Type B pancreatic cell (in vitro differentiated cells): ENCODE results near the gene DPP10. TPM values are rescaled to one million over a fixed set of nuclear protein-coding genes. Genes with fewer than 3 reads are reported as not detected.

ENCODE experiments used
- DNase-seq: peaks from one replicate; pipeline ENCODE4 v3.0.0; 2021; ENCODE audit warnings: mixed read lengths; ENCODE audit not compliant: unreplicated experiment; ENCODE audit errors: extremely low spot score
- H3K27ac Mint-ChIP-seq: 2 replicates; pipeline ENCODE4 v1.8.0; 2021; ENCODE audit warnings: mild to moderate bottlenecking, mixed read lengths
- H3K27me3 Mint-ChIP-seq: 2 replicates; pipeline ENCODE4 v1.8.0; 2021; ENCODE audit warnings: mixed read lengths
- H3K36me3 Mint-ChIP-seq: 2 replicates; pipeline ENCODE4 v1.8.0; 2021; ENCODE audit warnings: mixed read lengths
- H3K4me1 Mint-ChIP-seq: one replicate; pipeline ENCODE4 v1.8.0; 2021; ENCODE audit warnings: mixed read lengths; ENCODE audit not compliant: unreplicated experiment
- H3K4me3 Mint-ChIP-seq: 2 replicates; pipeline ENCODE4 v1.8.0; 2021; ENCODE audit warnings: mild to moderate bottlenecking, mixed read lengths
- H3K9me3 Mint-ChIP-seq: 2 replicates; pipeline ENCODE4 v1.8.0; 2021; ENCODE audit warnings: mixed read lengths
- total RNA-seq: library from RNA; stranded (reverse); gene quantifications from 2 replicates; pipeline ENCODE4 v1.2.1, GENCODE V29; 2021; ENCODE audit warnings: low replicate concordance
- TF ChIP-seq, protein P1 (sequence below): fragments of 200-600 bp; sonication (generic); conservative IDR thresholded peaks from 2 replicates; pipeline ENCODE4 v1.5.0; 2021; ENCODE audit warnings: antibody characterized with exemption, mild to moderate bottlenecking

DPP10 gene
- total RNA-seq, 1 donor from 2014 or later: 8.8 TPM

DNA sequence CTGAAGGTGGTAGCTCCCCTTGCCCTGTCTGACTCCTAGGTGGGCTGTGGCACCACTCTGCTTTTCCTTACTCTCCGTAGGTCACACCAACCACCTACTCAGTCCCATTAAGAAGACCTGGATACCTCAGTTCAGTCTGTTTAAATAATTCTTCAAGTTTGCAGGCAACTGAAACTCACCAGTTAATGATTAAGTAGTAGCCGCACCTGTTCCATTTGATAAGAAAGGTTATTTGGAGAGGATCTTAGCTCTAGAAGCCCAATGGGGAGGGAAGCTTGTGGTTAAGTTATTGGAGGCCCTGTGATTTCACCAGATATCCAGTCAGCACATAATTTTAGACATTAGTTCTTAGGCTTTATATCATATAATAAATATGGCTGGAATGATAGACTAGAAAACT lies 1193.0 kb downstream of the DPP10 start:
- H3K4me1 Mint-ChIP-seq: no peaks in the 10 kb centered on the region
- H3K27ac Mint-ChIP-seq: no peak overlapping the region
- no peaks in the 10 kb centered on the region for H3K36me3 Mint-ChIP-seq
- no peaks in the 10 kb centered on the region for H3K27me3 Mint-ChIP-seq
- H3K9me3 Mint-ChIP-seq: no peaks in the 10 kb centered on the region
- no peak for DNase-seq
- no peak overlapping the region for H3K4me3 Mint-ChIP-seq
- TF ChIP-seq, protein P1, sequence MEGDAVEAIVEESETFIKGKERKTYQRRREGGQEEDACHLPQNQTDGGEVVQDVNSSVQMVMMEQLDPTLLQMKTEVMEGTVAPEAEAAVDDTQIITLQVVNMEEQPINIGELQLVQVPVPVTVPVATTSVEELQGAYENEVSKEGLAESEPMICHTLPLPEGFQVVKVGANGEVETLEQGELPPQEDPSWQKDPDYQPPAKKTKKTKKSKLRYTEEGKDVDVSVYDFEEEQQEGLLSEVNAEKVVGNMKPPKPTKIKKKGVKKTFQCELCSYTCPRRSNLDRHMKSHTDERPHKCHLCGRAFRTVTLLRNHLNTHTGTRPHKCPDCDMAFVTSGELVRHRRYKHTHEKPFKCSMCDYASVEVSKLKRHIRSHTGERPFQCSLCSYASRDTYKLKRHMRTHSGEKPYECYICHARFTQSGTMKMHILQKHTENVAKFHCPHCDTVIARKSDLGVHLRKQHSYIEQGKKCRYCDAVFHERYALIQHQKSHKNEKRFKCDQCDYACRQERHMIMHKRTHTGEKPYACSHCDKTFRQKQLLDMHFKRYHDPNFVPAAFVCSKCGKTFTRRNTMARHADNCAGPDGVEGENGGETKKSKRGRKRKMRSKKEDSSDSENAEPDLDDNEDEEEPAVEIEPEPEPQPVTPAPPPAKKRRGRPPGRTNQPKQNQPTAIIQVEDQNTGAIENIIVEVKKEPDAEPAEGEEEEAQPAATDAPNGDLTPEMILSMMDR: no peak

DNA sequence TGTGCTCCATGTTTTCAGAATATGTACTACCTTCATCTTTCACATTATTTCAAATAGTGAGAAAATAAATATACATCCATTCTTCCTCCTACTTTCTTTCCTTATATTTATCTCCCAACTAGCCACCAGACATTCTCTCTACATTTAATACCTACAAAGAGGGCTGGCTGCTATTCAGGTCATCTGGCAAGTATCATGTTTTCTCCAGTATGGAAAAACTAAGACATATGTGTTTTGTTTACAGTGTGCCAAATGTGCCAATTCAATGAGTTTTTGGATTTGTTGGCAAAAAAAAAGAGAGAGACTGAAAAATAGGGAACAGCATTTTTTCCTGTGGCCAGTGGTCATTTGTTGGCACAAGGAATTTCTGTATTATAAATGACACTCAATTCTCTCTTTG lies 1207.3 kb downstream of the DPP10 start:
- Mint-ChIP-seq H3K4me1 (no peaks in the 10 kb centered on the region), H3K27me3 (peaks cover 3% of the 10 kb centered on the region), H3K4me3 (no peak overlapping the region), H3K27ac (no peak overlapping the region), H3K9me3 (no peaks in the 10 kb centered on the region), H3K36me3 (no peaks in the 10 kb centered on the region)
- TF ChIP-seq, protein P1: no peak
- no peak for DNase-seq

DNA sequence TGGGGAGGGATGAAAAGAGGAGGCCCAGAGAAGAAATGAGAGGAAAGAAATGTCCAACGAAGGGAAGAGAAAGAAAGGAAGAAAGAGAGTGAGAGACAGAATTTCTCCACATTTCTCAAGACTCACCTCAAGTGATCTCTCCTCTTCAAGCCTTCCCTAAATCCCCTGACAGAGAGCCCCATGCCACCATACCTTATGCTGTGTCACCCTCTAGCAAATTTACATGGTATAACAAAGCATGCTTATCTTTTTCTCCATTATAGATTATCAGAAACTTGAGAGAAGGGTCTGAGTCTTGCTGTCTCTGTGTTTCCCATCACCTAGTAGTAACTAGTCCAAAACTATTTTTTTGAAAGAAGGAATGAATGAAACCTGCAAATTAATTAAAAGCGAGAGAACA lies 1208.4 kb downstream of the DPP10 start:
- no peaks in the 10 kb centered on the region for H3K36me3 Mint-ChIP-seq
- DNase-seq: no peak
- H3K4me3 Mint-ChIP-seq: no peak overlapping the region
- TF ChIP-seq, protein P1: no peak
- H3K9me3 Mint-ChIP-seq: no peaks in the 10 kb centered on the region
- H3K27me3 Mint-ChIP-seq: peaks cover 3% of the 10 kb centered on the region
- no peaks in the 10 kb centered on the region for H3K4me1 Mint-ChIP-seq
- H3K27ac Mint-ChIP-seq: no peak overlapping the region

DNA sequence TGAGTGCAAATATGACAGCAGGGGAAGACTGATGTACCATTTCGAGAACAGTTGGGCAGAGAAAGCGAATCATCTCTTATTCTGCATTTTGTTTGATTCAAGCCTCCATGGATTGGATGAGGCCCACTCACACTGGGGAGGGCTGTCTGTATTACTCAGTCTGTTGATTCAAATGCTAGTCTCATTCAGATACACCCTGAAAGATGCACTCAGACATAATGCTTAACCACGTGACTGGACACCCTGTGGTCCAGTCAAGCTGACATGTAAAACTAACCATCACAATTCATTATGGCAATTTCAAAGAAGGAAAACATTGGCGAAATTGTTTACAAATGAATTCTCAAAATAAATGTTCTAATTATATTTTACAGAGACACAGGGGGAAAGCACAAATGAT lies 1210.2 kb downstream of the DPP10 start:
- H3K27me3 Mint-ChIP-seq: peaks cover 3% of the 10 kb centered on the region
- no peaks in the 10 kb centered on the region for H3K4me1 Mint-ChIP-seq
- H3K36me3 Mint-ChIP-seq: no peaks in the 10 kb centered on the region
- no peak for DNase-seq
- TF ChIP-seq, protein P1: no peak
- H3K4me3 Mint-ChIP-seq: no peak overlapping the region
- H3K27ac Mint-ChIP-seq: no peak overlapping the region
- no peaks in the 10 kb centered on the region for H3K9me3 Mint-ChIP-seq

DNA sequence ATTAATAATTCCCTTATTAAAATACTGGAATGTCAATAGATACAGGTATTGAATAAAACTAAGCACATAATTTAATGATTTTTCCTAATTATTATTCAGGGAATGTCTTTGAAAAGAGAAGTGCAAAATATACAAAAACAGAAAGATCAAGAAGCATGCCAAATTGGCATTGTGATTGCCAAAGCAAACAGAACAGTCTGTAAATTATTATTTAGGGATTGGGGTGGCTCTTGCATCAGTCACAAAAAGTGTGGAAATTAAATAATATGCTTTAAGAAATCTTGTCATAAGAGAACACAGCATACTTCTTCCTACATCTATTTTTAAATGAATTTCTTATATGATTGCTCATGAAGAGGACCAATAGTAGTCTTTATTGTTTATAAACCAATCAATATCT lies 1211.9 kb downstream of the DPP10 start:
- Mint-ChIP-seq H3K4me3 (no peak overlapping the region), H3K27me3 (peaks cover 3% of the 10 kb centered on the region), H3K36me3 (no peaks in the 10 kb centered on the region), H3K4me1 (no peaks in the 10 kb centered on the region), H3K9me3 (no peaks in the 10 kb centered on the region), H3K27ac (no peak overlapping the region)
- TF ChIP-seq, protein P1: no peak
- no peak for DNase-seq

DNA sequence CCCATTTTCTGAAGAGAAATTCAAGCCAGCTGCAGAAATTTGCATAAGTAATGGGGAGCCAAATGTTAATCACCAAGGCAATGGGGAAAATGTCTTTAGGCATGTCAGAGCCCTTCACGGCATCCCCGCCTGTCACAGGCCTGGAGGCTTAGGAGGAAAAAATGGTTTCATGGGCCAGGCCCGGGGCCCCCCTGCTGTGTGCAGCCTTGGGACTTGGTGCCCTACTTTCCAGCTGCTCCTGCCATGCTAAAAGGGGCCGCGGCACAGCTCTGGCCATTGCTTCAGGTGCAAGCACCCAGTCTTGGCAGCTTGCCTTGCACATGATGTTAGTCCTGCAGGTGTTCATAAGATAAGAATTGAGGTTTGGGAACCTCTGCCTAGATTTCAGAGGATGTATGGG lies 1235.7 kb downstream of the DPP10 start:
- H3K4me1 Mint-ChIP-seq: no peaks in the 10 kb centered on the region
- H3K36me3 Mint-ChIP-seq: no peaks in the 10 kb centered on the region
- no peaks in the 10 kb centered on the region for H3K27me3 Mint-ChIP-seq
- no peak overlapping the region for H3K27ac Mint-ChIP-seq
- TF ChIP-seq, protein P1: no peak
- DNase-seq: no peak
- no peak overlapping the region for H3K4me3 Mint-ChIP-seq
- H3K9me3 Mint-ChIP-seq: peaks cover 10% of the 10 kb centered on the region
